ENCODE data around the gene PLEKHO1. TPM values are rescaled to one million over a fixed set of nuclear protein-coding genes. Genes with fewer than 3 reads are reported as not detected.
"Not testable (repeated sequence)": the region's sequence is repeated elsewhere in the genome, so short reads cannot be mapped to it uniquely, and the experiment has no call there.

Gene PLEKHO1
- total RNA-seq, 1 donor from 2014 or later, result 88.8 TPM

DNA sequence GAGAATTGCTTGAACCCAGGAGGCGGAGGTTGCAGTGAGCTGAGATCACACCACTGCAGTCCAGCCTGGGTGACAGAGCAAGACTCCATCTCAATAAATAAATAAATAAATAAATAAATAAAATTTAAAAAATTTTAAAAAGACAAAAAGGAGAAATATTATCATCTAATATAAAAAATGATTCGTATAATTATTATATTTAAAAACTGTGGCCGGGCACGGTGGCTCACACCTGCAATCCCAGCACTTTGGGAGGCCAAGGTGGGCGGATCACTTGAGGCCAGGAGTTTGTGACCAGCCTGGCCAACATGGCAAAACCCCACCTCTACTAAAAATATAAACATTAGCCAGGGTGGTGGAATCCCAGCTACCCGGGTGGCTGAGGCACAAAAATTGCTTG is 58.7 kb downstream of the PLEKHO1 start:
- DNase-seq (ENCODE audit: low spot score); intact Hi-C loops (cut with DNase I): not testable (repeated sequence)

Other genes with a start within 250 kb of the PLEKHO1 start
- gene SV2A, start 232.1 kb upstream of the PLEKHO1 start, total RNA-seq, result 0.83 TPM
- 30.3 TPM for gene SF3B4, start 222.1 kb upstream of the PLEKHO1 start, total RNA-seq
- gene MTMR11, start 213.0 kb upstream of the PLEKHO1 start, total RNA-seq, result 6.1 TPM
- gene OTUD7B, start 139.2 kb upstream of the PLEKHO1 start, total RNA-seq, result 32.6 TPM
- 71.6 TPM for gene VPS45, start 82.1 kb upstream of the PLEKHO1 start, total RNA-seq
- gene ANP32E, start 86.2 kb downstream of the PLEKHO1 start, total RNA-seq, result 55.3 TPM
- 0.51 TPM for gene CA14, start 107.9 kb downstream of the PLEKHO1 start, total RNA-seq
- 57.3 TPM for gene APH1A, start 119.1 kb downstream of the PLEKHO1 start, total RNA-seq
- gene C1orf54, start 122.9 kb downstream of the PLEKHO1 start, total RNA-seq, result 11.9 TPM
- 10.0 TPM for gene CIART, start 132.6 kb downstream of the PLEKHO1 start, total RNA-seq
- 67.8 TPM for gene MRPS21, start 143.9 kb downstream of the PLEKHO1 start, total RNA-seq
- 24.5 TPM for gene PRPF3, start 171.6 kb downstream of the PLEKHO1 start, total RNA-seq
- 23.5 TPM for gene RPRD2, start 214.2 kb downstream of the PLEKHO1 start, total RNA-seq

All from cardiac septum (tissue), 1 donor.